GM18951 (cell line): ENCODE data around the gene C11orf58.

Experiments
- POLR2A ChIP-seq: IDR thresholded peaks from 4 replicates; pipeline ENCODE4 v1.6.1; 2011; ENCODE audit warnings: mild to moderate bottlenecking; ENCODE audit not compliant: insufficient read length, insufficient read depth; ENCODE audit errors: extremely low read depth
- in situ Hi-C: fragments of 300-500 bp; cut with MboI; formaldehyde crosslinking; loops from one replicate; pipeline ENCODE4 v1.12.0; 2022; ENCODE audit warnings: low sequenced_read_pairs, mixed read lengths, inconsistent platforms; ENCODE audit not compliant: unreplicated experiment

C11orf58 gene

DNA sequence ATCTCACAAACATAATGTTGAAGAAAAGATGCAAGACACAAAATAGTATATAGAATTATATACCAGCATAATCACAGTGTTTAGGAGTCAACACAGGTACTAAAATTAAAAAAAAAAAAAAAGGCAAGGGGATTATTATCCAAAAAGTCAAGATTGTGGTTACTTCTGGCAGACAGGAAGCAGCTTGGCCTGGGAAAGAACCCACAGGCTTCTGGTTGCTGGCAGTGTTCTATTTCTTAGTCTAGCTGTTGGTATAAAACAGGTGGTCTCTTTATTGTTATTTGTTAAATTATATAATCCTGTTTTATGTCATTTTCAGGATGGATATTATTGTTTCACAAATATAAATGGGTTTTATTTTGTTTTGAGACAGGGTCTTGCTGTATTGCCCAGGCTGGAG, 54.0 kb downstream of the C11orf58 start:
- TF ChIP-seq POLR2A: no peak
- in situ Hi-C loops: no loop called here

DNA sequence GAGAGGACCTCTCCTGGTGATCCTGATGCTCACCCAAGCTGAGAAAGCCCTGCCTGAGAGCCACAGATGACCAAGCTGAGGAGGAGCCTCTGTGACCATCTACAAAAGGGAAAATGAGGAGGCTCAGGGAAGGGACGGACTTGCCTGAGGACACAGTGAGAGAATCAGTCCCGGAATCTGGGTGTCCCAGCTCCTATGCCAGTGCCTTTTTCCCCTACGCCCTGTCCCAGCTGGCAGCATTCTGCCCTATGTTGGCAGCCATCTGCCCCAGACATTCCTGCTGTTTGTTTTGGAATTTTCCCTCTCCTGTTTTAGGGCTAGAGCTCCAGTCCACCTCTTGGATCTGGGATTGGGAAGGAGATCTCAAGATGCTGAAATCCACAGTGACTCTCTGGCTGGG, 54.6 kb downstream of the C11orf58 start:
- TF ChIP-seq POLR2A: no peak
- in situ Hi-C loops: no loop called here

DNA sequence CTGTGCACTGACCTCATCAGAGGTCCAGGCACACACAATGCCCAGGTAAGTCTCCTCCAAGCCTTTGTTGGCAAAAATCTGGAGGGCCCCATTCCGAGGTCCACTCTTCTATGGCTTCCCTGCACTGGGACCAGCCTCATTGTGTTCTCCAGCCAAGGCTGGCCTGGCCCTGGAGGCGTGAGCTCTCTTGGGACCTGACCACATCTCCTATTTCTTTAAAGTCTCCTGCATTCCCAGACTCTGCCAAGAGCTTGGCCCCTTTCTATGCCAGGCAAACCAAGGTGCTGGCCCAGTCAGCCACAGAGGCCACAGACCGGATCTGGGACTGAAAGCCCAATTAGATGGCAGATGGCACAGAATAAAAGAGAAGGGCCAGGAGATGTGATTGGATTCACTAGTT, 55.1 kb downstream of the C11orf58 start:
- TF ChIP-seq POLR2A: no peak
- in situ Hi-C loops: no loop called here

DNA sequence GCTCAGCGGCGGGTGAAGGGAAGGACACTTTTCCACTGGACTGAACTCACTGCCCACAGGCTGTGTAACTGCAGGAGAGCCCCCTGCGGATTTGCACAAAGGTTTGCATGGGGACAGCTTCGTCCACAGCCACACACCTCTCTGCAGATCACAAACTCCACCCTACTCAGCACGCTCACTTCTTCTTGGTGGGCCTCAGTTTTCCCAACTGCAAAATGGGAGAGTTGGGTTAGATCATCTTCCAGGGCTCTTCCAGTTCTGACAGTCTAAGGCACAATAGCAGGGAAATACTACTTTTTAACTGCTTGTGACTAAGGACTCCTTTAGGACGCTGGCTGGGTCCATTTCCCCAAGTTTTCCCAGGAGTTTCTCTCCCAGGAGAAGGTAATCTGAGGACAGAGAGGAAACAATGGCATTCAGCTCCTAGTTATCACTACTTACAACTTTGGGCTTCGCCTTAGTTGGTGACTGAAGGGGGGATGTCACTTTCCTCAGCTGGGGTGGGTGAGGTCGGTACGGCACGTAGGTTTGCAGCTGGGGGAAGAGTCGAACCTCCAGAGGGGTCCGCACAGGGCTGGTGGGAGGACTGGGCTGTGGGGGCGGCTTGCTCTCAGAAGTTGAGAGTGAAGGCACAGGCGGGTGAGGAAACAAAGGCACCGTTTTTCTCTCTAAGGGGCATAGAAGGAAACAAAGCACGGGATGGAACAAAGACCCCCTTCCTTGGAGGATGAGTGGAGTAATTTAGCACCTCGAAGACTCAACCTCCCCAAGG, 55.8 kb downstream of the C11orf58 start:
- TF ChIP-seq POLR2A: no peak
- in situ Hi-C loops: no loop called here

DNA sequence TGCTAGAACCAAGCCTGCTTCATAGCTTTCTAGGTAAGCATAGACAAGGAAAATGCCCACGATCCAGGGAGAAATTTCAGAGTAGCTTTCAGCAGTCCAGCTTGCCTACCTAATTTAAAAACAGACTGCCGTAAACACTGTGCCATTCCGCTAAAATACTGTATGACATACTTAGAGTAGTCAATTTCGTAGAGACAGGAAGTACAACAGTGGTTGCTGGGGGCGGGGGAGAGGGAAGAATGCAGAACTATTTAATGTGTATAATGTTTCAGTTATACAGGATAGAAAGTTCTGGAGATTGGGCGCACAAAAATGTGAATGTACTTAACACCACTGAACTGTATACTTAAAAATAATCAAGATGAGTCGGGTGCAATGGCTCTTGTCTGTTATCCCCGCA, 56.7 kb downstream of the C11orf58 start:
- in situ Hi-C loops: no loop called here
- TF ChIP-seq POLR2A: no peak

DNA sequence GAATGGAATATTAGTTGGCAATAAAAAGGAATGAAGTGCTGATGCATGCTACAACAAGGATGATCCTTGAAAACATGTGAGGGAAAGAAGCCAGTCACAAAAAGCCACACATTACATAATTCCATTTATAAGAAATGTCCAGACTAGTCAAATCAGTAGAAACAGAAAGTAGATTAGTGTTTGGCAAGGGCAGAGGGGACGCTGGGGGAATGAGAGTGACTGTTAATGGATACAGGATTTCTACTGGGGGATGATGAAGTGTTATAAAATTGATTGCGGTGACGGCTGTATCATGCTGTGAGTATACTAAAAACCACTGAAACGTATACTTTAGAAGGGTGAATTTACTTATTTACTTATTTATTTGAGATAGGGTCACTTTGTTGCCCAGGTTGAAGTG, 57.9 kb downstream of the C11orf58 start:
- TF ChIP-seq POLR2A: no peak
- in situ Hi-C loops: no loop called here

DNA sequence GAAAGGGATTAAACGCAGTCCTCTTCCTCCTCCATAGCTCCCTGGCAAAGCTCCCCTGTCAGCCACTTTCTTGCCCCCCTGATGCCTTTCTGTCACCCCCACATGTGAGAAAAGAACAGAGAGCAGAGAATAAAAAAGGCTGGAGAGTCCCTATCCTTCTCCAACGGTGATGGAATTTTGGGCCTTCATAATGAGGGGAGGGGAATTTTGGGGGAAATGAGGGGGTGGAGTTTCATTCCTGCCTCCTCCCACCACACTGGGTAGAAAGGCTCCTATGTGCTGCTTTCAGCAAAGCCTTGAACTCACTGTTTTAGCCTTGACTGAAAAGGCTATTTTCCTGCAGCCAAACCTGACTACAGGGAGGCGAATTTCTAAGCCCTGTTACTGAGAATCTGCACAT, 59.3 kb downstream of the C11orf58 start:
- no peak for TF ChIP-seq POLR2A
- in situ Hi-C loops: no loop called here

DNA sequence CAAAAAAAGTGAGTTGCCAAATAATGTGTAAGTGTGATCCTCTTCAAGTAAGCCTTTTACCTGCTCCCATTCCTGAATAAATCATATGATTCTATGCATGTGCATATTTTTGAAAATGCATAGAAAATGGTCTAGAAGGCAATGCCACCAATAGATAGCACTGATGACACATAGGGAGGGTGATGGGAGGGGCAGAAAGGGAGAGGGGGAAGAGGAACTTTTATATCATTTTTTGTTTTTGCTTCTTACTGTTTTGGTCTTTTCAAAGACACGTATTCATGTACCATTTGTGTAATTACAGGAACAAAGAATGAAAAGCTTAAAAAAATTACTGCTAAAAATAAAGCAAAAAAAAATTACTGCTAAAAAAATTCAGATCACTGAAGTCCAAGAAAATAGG, 60.8 kb downstream of the C11orf58 start:
- no peak for TF ChIP-seq POLR2A
- in situ Hi-C loops: no loop called here

DNA sequence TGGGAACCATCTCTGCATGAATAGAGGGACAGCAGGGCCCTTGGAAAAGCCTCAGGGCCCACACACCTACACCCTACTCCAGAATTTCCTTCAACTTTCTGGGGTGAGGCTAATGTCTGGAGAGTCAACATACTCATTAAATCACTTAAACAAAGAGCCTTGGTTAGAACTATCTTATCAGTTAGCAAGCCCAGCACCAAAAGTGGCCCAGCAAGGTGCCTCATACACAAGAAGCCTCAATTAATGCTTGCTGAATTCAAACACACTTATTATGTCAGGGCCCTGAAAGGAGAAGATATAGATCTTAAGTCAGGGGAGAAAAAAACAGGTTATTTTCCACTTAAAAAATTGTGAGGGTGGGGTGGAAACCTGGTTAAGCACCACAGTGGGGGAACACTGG, 61.4 kb downstream of the C11orf58 start:
- no peak for TF ChIP-seq POLR2A
- in situ Hi-C loops: loop anchor here (25.0 kb wide), 1 partner anchor 262 kb away; no protein-coding TSS in a partner anchor

DNA sequence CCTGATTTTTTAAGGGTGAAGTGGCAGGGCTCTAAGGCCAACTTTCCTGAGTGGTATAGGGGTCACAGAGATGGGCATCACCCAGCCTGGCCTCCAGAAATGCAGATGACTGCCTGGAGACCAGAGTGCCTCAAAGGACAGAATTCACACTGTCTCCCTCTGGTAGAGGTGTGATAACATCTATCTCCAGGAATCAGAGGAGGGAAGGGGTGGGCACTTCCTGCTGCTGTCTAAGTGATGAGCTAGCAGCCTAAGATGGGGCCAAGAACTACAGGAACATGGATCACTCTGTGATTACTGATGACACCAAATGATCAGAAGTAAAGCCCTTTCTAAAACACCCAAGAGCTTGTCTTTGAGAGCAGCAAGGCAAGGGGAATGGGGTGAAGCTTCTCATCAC, 61.9 kb downstream of the C11orf58 start:
- no peak for TF ChIP-seq POLR2A
- in situ Hi-C loops: loop anchor here (25.0 kb wide), 1 partner anchor 262 kb away; no protein-coding TSS in a partner anchor

DNA sequence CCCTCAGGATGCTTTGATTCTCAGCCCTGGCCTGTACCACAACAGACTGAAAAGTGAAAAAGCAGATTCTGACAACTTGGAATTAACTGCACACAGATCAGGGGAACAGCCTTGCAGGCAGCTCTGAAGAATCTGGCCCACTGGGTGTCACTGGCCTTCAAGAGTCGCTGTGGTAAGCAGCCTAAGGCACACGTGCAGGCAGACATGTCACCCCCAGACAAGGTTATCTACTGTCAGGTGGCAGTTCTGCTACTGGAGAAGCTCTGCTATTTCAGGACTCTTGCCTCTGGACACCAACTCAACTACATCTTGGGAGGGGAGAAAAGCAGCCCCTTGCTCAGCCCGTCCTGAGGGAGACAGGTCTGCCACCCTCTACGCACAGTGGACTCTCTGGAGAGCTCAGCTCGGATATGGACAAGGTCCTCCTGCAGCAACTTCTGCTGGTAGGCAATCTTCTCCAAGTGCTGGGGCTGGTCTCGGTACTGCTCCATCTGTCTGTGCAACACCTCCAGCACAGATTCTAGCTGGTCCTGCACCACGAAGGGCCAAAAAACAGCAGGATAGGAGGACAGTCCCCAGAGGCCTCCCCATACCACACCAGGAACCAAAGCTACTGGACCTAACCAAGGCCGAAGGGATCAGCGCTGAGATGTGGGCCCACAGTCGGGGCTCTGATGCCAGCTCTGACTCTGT, 63.0 kb downstream of the C11orf58 start:
- TF ChIP-seq POLR2A: no peak
- in situ Hi-C loops: loop anchor here (25.0 kb wide), 1 partner anchor 261 kb away; no protein-coding TSS in a partner anchor

DNA sequence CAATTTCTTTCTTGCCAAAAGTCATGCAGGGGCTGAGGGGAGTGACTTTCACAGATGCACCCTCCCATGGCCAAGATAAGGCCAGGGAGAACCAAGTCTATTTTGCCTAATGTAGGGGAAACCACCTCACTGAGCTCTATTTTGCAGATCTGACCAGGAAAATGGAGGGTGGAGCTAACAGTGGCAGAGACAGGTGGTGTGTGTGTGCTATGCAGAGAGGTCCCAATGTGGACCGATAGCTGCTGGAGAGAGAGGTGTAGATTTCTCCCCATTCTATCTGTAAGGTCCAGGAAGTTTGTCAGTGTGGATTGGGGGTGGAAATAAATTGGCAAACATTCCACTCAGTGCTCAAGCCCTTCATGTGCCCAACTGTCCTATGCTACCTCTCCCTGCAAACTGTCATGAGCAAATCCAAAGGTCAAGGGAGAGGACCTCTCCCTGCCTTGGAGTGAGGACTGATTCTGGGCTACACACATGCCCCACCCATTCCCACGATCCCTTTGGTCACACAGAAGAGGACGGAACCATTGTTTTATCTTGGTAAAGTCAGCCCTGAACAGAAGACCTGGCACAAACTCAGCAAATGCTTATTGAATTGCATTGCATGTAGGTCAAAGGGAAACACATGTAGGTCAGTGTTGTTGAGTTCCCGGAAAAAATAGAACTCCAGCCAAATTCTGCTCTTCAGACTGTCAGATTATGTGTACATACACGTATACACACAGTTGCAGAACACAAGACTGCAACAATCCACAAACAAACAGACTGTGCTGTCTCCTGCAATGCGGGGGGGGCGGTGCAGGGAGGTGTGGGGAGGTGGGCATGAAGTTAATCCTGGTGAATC, 65.9 kb downstream of the C11orf58 start:
- in situ Hi-C loops: loop anchor here (25.0 kb wide), 1 partner anchor 258 kb away; no protein-coding TSS in a partner anchor
- no peak for TF ChIP-seq POLR2A

DNA sequence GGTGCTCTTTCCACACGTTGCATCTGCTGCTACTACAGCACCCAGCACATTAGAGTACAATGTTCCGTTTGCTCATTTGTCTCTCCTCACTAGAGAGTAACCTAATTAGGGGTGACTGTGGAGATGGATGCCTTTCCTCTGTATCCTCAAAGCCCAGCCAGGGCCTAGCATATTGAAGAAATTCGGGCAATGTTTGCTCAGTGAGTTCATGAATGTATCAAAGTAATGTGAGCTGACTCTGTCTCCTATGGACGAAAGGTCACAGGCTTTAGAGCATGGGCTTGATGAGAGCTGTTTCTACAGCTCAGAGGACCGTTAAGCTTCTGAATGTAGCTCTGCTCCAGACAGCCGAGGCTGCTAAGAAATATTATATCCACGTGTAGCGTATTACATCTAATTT, 67.5 kb downstream of the C11orf58 start:
- in situ Hi-C loops: loop anchor here (25.0 kb wide), 1 partner anchor 256 kb away; no protein-coding TSS in a partner anchor
- no peak for TF ChIP-seq POLR2A
